ENCODE results near the gene ADRA2A.

DNA sequence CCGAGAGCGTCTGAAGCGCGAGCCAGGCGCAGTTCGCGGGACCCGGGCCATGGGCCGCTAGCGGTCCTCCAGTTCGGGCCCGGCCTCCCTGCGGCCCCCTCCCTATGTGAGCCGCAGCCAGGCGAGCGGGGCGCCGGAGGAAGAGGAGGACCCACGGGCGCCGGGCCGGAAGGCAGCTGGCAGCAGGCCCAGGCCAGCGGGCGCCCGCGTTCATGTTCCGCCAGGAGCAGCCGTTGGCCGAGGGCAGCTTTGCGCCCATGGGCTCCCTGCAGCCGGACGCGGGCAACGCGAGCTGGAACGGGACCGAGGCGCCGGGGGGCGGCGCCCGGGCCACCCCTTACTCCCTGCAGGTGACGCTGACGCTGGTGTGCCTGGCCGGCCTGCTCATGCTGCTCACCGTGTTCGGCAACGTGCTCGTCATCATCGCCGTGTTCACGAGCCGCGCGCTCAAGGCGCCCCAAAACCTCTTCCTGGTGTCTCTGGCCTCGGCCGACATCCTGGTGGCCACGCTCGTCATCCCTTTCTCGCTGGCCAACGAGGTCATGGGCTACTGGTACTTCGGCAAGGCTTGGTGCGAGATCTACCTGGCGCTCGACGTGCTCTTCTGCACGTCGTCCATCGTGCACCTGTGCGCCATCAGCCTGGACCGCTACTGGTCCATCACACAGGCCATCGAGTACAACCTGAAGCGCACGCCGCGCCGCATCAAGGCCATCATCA, 1.1 kb downstream of the ADRA2A start:
- TF ChIP-seq, protein P1, sequence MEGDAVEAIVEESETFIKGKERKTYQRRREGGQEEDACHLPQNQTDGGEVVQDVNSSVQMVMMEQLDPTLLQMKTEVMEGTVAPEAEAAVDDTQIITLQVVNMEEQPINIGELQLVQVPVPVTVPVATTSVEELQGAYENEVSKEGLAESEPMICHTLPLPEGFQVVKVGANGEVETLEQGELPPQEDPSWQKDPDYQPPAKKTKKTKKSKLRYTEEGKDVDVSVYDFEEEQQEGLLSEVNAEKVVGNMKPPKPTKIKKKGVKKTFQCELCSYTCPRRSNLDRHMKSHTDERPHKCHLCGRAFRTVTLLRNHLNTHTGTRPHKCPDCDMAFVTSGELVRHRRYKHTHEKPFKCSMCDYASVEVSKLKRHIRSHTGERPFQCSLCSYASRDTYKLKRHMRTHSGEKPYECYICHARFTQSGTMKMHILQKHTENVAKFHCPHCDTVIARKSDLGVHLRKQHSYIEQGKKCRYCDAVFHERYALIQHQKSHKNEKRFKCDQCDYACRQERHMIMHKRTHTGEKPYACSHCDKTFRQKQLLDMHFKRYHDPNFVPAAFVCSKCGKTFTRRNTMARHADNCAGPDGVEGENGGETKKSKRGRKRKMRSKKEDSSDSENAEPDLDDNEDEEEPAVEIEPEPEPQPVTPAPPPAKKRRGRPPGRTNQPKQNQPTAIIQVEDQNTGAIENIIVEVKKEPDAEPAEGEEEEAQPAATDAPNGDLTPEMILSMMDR (IDR thresholded peaks at IDR 0.05) = no peak
- TF ChIP-seq REST (IDR thresholded peaks at IDR 0.05; ENCODE audit: insufficient read depth in 1 of 2, low read depth in 2 of 2, low read length in 1 of 2) (no peak), POLR2AphosphoS5 (IDR thresholded peaks at IDR 0.05; ENCODE audit: low read depth, low read length) (no peak)

Measured in Panc1 (cell line).